Measurements from ENCODE around the gene DUSP1. TPM values are rescaled to one million over a fixed set of nuclear protein-coding genes. Genes with fewer than 3 reads are reported as not detected.

The DUSP1 gene
- total and polyA plus RNA-seq, 2 of the 13 experiments (the other 11 are each of a cell fraction or from before 2014, with no cell fraction given): 27.1 to 55.5 TPM

GRCh38 chr5:172782169-172783039 lies 11.4 kb upstream of the DUSP1 start (continued):
- TF ChIP-seq THAP11 (CRISPR knock-in tag; IDR thresholded peaks at IDR 0.05): peak; percentile 45; the same call in 1 of the 2 replicates
- TF ChIP-seq TSC22D2 (CRISPR knock-in tag; IDR thresholded peaks at IDR 0.05; ENCODE audit: borderline replicate concordance): 0 out of 2 replicates have a peak, but pooled peaks have one; percentile 74
- TF ChIP-seq MAFK (conservative IDR thresholded peaks at IDR 0.05 in 1 of 2, IDR thresholded peaks at IDR 0.05 in 1 of 2; ENCODE audit: low read length in 2 of 2): peak; percentile 72
- TF ChIP-seq NFE2 (CRISPR knock-in tag; IDR thresholded peaks at IDR 0.05): peak; percentile 74
- peak; percentile 79; the same call in 1 of the 2 replicates for TF ChIP-seq ZNF205 (CRISPR knock-in tag; IDR thresholded peaks at IDR 0.05)
- TF ChIP-seq MIXL1 (CRISPR knock-in tag; IDR thresholded peaks at IDR 0.05): peak; percentile 83
- TF ChIP-seq GATAD2A (CRISPR knock-in tag; IDR thresholded peaks at IDR 0.05): peak; percentile 91
- TF ChIP-seq FOXK2 (IDR thresholded peaks at IDR 0.05): 0 out of 2 replicates have a peak, but pooled peaks have one; percentile 12
- peak; percentile 56; the same call in 1 of the 2 replicates for TF ChIP-seq DPF2 (CRISPR knock-in tag; IDR thresholded peaks at IDR 0.05; ENCODE audit: borderline replicate concordance, low read depth)
- no peak for TF ChIP-seq ZNF660 (CRISPR knock-in tag; IDR thresholded peaks at IDR 0.05; ENCODE audit: borderline replicate concordance, low read depth)
- TF ChIP-seq DMAP1 (CRISPR knock-in tag; IDR thresholded peaks at IDR 0.05): 0 out of 2 replicates have a peak, but pooled peaks have one; percentile 28
- peak; percentile 33; the same call in 1 of the 2 replicates for TF ChIP-seq RERE (CRISPR knock-in tag; IDR thresholded peaks at IDR 0.05; ENCODE audit: low read depth)
- peak; percentile 76 for TF ChIP-seq ZNF18 (CRISPR knock-in tag; IDR thresholded peaks at IDR 0.05; ENCODE audit: insufficient replicate concordance)
- TF ChIP-seq ZXDC (CRISPR knock-in tag; IDR thresholded peaks at IDR 0.05): no peak
- TF ChIP-seq HMG20A (CRISPR knock-in tag; IDR thresholded peaks at IDR 0.05; ENCODE audit: borderline replicate concordance): peak; percentile 84
- TF ChIP-seq NFIC (IDR thresholded peaks at IDR 0.05; ENCODE audit: low read length): peak; percentile 50; the same call in 1 of the 2 replicates
